ENCODE measurements around the gene GPRC5A.
"Not testable (repeated sequence)": the region's sequence is repeated elsewhere in the genome, so short reads cannot be mapped to it uniquely, and the experiment has no call there.

Gene GPRC5A

GRCh38 chr12:12870465-12870864, 20.9 kb upstream of the GPRC5A start:
- no peak overlapping the region for H3K4me3 ChIP-seq (ENCODE audit: low read depth, low read length)
- no peak for DNase-seq (ENCODE audit: low read depth)
- no peak for TF ChIP-seq CTCF (IDR thresholded peaks at IDR 0.05; ENCODE audit: insufficient read depth, low read depth, low read length, missing control alignments)

GRCh38 chr12:12871587-12872138, 19.7 kb upstream of the GPRC5A start:
- TF ChIP-seq CTCF (IDR thresholded peaks at IDR 0.05; ENCODE audit: insufficient read depth, low read depth, low read length, missing control alignments) = no peak
- DNase-seq (ENCODE audit: low read depth) = no peak
- H3K4me3 ChIP-seq (ENCODE audit: low read depth, low read length) = no peak overlapping the region

- TF ChIP-seq CTCF (IDR thresholded peaks at IDR 0.05; ENCODE audit: insufficient read depth, low read depth, low read length, missing control alignments) = no peak
- no peak for DNase-seq (ENCODE audit: low read depth)
- H3K4me3 ChIP-seq (ENCODE audit: low read depth, low read length) = no peak overlapping the region
These were observed 19.0 kb upstream of the GPRC5A start for GRCh38 chr12:12872139-12872933.

- no peak for TF ChIP-seq CTCF (IDR thresholded peaks at IDR 0.05; ENCODE audit: insufficient read depth, low read depth, low read length, missing control alignments)
- DNase-seq (ENCODE audit: low read depth) = no peak
- H3K4me3 ChIP-seq (ENCODE audit: low read depth, low read length) = no peak overlapping the region
These were observed 18.5 kb upstream of the GPRC5A start for GRCh38 chr12:12872934-12873275.

- no peak for TF ChIP-seq CTCF (IDR thresholded peaks at IDR 0.05; ENCODE audit: insufficient read depth, low read depth, low read length, missing control alignments)
- DNase-seq (ENCODE audit: low read depth) = no peak
- no peak overlapping the region for H3K4me3 ChIP-seq (ENCODE audit: low read depth, low read length)
These were observed 17.3 kb upstream of the GPRC5A start for GRCh38 chr12:12874029-12874428.

GRCh38 chr12:12875301-12875700, 16.1 kb upstream of the GPRC5A start:
- not testable (repeated sequence) for H3K4me3 ChIP-seq (ENCODE audit: low read depth, low read length); DNase-seq (ENCODE audit: low read depth)

- TF ChIP-seq CTCF (IDR thresholded peaks at IDR 0.05; ENCODE audit: insufficient read depth, low read depth, low read length, missing control alignments) = no peak
- no peak for DNase-seq (ENCODE audit: low read depth)
- no peak overlapping the region for H3K4me3 ChIP-seq (ENCODE audit: low read depth, low read length)
These were observed 14.1 kb upstream of the GPRC5A start for GRCh38 chr12:12877153-12877768.

All from GM12865 (cell line).